ENCODE results near the gene KRTAP4-6.

The KRTAP4-6 gene

DNA sequence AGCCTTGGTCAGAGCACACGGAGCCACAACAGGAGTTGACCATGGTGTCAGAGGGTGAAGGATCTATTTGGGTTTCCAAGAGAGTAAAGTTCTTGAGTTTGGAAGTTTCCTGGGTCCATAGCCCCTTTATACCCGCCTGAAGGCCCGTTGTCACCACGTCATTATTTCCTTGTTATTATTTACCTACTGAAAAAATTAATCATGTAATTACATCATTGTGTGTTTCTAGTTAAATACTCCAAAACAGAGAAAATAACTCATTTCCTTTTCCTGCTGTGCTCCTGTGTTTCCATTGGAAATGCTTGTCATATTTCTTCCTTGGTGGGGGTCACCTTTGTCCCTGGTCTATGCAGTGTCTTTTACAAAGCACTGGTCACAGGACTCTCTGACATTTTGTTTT lies 42.3 kb downstream of the KRTAP4-6 start, which contains the start of gene KRTAP4-8:
Gene KRTAP4-8 (minus strand): TSS at position 101 of the 400 bp plus-strand sequence. CDS start 58 bp downstream, at position 43.
- no peaks in the 10 kb centered on the region for H3K9me2 ChIP-seq (replicated peaks; ENCODE audit: insufficient read depth, low read length)
- no peak within 1 kb of the TSS for H3K4me2 ChIP-seq (ENCODE audit: low read depth, low read length, poor library complexity, severe bottlenecking)
- no peaks in the 10 kb centered on the region for H3F3A ChIP-seq (ENCODE audit: insufficient read depth)
- no peaks in the 10 kb centered on the region for H4K20me1 ChIP-seq (ENCODE audit: low read depth, low read length)
- no peaks in the 10 kb centered on the region for H3K9me3 ChIP-seq (ENCODE audit: insufficient read depth, low read length)
- no peak within 1 kb of the TSS for H3K4me3 ChIP-seq (ENCODE audit: insufficient read depth, low read length, poor library complexity, severe bottlenecking)
- no peak within 1 kb of the TSS for H3K9ac ChIP-seq (ENCODE audit: low read length)
- TF ChIP-seq, protein P1, sequence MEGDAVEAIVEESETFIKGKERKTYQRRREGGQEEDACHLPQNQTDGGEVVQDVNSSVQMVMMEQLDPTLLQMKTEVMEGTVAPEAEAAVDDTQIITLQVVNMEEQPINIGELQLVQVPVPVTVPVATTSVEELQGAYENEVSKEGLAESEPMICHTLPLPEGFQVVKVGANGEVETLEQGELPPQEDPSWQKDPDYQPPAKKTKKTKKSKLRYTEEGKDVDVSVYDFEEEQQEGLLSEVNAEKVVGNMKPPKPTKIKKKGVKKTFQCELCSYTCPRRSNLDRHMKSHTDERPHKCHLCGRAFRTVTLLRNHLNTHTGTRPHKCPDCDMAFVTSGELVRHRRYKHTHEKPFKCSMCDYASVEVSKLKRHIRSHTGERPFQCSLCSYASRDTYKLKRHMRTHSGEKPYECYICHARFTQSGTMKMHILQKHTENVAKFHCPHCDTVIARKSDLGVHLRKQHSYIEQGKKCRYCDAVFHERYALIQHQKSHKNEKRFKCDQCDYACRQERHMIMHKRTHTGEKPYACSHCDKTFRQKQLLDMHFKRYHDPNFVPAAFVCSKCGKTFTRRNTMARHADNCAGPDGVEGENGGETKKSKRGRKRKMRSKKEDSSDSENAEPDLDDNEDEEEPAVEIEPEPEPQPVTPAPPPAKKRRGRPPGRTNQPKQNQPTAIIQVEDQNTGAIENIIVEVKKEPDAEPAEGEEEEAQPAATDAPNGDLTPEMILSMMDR (IDR thresholded peaks at IDR 0.05; ENCODE audit: insufficient read depth, low read length, poor library complexity, severe bottlenecking), result no peak
- TF ChIP-seq EZH2phosphoT487 (conservative IDR thresholded peaks at IDR 0.05; ENCODE audit: low read length), result no peak
- H3K36me3 ChIP-seq (ENCODE audit: low read length), result no peaks in the 10 kb centered on the region
- H3K27me3 ChIP-seq (ENCODE audit: low read length), result no peaks in the 10 kb centered on the region
- no peak within 1 kb of the TSS for H2AFZ ChIP-seq (ENCODE audit: low read depth, low read length, severe bottlenecking)
- no peak within 1 kb of the TSS for H3K27ac ChIP-seq (ENCODE audit: low read depth, low read length)
- H3K79me2 ChIP-seq (ENCODE audit: insufficient read depth, low read length), result no peaks in the 10 kb centered on the region

DNA sequence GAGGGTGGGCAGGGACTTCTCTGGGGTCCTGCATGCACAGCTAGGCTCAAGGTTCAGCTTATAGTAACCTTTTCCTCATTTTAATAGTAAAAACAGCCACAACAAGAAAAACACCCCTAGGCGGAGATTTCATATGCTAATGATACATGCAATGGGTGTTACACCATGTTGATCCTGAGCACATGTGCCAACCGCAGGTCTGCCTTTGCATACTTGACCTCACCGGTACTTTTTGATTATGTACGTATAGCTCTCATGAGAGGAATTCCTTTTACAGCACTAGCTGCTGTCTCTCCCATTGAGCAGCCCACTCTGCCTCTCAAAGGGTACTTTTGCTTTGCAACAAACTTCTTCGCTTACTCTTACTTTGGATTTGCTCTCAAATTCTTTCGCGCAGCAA lies 44.3 kb downstream of the KRTAP4-6 start:
- Histone ChIP-seq H3F3A (ENCODE audit: insufficient read depth) (no peaks in the 10 kb centered on the region), H3K9me3 (ENCODE audit: insufficient read depth, low read length) (no peaks in the 10 kb centered on the region), H3K4me3 (ENCODE audit: insufficient read depth, low read length, poor library complexity, severe bottlenecking) (no peak overlapping the region), H3K27ac (ENCODE audit: low read depth, low read length) (no peak overlapping the region), H3K9ac (ENCODE audit: low read length) (no peak overlapping the region), H3K4me2 (ENCODE audit: low read depth, low read length, poor library complexity, severe bottlenecking) (no peak overlapping the region), H2AFZ (ENCODE audit: low read depth, low read length, severe bottlenecking) (no peak overlapping the region), H3K9me2 (replicated peaks; ENCODE audit: insufficient read depth, low read length) (no peaks in the 10 kb centered on the region), H3K36me3 (ENCODE audit: low read length) (no peaks in the 10 kb centered on the region), H3K27me3 (ENCODE audit: low read length) (no peaks in the 10 kb centered on the region), H3K79me2 (ENCODE audit: insufficient read depth, low read length) (no peaks in the 10 kb centered on the region), H4K20me1 (ENCODE audit: low read depth, low read length) (no peaks in the 10 kb centered on the region)
- no peak for TF ChIP-seq EZH2phosphoT487 (conservative IDR thresholded peaks at IDR 0.05; ENCODE audit: low read length)
- TF ChIP-seq, protein P1 (IDR thresholded peaks at IDR 0.05; ENCODE audit: insufficient read depth, low read length, poor library complexity, severe bottlenecking), result no peak
